Posterior vena cava (tissue), 2 donors: Measurements from ENCODE around the gene THYN1. TPM values are rescaled to one million over a fixed set of nuclear protein-coding genes. Genes with fewer than 3 reads are reported as not detected.

Experiments used
- DNase-seq: peaks from one replicate; pipeline ENCODE4 v3.0.0-alpha.2; 2020; ENCODE audit warnings: low spot score
- intact Hi-C, 2 donors: fragments of 100-400 bp; cut with DNase I; formaldehyde crosslinking; loops; one replicate each; pipeline versions ENCODE4 v1.14.1 to v1.14.2; 2022 to 2023
- total RNA-seq, 2 donors: library from RNA; stranded (reverse); fragmentation: NEBNext Ultra II Directional; extraction: Animal tissue kit (Norgen Biotek cat#: 25700); gene quantifications; one replicate each; pipeline ENCODE4 v1.2.1, GENCODE V29; 2021
- donor health status: DM: yes; HTN: yes; CAD: no.
- donor health status: DM: yes; HTN: yes; CAD: no.

Gene THYN1
- total RNA-seq, 2 donors from 2014 or later = 21.0 to 37.3 TPM

DNA sequence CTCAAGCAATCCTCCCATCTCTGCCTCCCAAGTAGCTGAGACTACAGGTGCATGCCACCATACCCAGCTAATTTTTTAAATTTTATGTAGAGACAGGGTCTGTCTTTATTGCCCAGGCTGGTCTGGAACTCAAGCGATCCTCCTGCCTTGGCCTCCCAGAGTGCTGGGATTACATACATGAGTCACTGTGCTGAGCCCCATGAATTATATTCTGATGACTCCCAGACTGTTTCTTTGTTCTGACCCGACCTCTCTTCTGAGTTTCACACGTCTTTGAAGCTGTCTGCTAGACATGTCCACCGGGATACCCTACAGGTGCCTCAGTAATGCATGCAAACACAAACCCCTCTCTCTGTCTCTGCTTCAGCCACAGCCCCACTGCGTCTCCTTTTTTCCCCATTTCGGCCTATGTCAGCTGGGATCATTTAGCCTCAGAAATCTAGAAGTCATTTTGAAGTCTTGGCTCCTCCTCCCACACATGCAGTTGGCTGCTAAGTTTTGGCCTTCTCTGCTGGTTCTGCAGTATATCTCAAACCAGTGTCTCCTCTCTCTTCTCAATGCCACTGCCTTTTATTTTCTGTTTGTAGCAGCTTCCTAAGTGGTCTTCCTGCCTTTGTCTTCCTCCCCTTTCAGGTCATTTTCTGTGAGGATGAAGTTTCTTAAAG, 23.9 kb downstream of the THYN1 start:
- intact Hi-C loops = no loop called here
- no peak for DNase-seq

DNA sequence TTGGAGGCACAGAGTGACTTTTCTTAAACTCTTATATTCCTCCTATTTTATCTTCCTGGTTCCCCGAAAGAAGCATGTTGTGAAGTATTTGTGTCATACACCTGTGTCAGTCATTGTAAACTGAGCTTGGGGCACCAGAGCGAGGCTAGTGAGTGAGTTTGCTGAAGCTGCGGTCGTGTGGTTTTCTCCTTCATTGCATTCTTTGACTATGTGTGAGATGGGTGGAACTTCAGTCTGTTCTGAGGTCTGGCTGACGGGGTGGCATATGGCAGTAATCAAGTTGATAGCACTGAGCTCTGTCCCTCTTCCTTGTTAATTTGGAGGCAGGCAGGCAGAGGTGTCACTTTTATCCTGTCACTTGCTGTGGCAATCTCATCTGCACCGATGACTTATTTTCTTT, 24.5 kb downstream of the THYN1 start:
- intact Hi-C loops = no loop called here
- no peak for DNase-seq

DNA sequence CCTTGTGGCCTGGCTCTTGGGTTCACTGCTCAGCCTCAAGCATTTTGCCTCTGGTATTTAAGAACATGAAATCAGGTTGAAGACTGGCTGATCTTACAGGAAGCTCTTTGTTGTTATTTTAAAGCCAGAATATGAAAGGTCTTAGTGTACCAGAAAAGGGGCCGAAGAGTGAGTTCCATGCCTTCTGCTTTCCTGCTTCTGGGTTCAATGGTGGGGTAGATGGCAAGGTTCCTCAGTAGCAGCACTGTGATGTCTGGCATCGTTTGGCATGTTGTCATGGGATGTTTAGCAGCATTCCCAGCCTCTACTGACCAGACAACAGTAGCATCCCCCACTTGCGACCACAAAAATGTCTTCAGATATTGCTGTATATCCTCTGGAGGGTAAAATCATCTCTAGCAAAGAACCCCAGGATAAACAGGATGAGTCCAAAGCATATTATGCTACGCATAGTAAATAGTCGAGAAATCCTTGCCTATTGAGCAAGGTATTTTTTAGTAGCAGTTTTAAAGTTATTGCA, 26.3 kb downstream of the THYN1 start:
- intact Hi-C loops = no loop called here

DNA sequence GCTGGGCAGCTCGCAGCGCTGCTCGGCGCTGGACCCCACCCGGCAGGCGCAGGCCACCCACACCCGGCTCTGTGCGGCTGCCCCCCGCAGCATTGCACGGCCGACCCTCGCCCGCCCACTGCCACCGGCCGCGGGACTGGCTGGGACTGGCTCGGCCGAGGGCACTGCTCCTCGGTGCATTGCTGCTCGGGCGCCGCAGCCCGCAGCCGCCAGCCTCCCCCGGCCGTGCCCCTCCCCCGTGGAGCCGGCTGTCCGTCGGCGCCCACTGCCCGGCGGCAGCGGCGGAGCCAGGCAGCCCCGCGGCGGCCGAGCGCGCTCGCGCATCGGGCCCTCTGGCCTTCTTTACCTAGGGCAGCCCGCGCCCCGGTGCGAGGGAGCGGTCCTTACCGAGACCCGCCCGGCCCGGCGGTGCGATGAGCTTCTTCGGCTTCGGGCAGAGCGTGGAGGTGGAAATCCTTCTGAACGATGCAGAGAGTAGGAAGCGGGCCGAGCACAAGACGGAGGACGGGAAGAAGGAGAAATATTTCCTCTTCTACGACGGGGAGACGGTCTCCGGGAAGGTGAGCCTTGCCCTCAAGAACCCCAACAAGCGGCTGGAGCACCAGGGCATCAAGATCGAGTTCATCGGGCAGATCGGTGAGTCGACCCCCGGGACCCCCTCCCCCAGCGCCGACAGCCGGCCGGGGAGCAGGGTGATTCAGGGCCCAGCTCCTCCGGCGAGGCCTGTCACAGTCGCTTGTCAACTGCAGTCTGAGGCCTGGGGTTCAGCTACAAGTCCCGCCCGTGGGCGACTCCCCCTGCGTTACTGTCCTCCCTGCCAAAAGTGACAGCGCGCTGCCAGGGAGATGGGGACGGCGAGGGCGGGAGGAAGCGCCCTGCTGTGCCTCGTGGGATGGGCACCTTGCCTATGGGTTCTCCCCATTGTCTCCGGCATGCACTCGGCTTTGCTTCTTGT, 28.2 kb downstream of the THYN1 start:
- DNase-seq = peak; percentile 90
- intact Hi-C loops = no loop called here

More for the DNA sequence above, 26.3 kb downstream of the THYN1 start:
- no peak for DNase-seq

DNA sequence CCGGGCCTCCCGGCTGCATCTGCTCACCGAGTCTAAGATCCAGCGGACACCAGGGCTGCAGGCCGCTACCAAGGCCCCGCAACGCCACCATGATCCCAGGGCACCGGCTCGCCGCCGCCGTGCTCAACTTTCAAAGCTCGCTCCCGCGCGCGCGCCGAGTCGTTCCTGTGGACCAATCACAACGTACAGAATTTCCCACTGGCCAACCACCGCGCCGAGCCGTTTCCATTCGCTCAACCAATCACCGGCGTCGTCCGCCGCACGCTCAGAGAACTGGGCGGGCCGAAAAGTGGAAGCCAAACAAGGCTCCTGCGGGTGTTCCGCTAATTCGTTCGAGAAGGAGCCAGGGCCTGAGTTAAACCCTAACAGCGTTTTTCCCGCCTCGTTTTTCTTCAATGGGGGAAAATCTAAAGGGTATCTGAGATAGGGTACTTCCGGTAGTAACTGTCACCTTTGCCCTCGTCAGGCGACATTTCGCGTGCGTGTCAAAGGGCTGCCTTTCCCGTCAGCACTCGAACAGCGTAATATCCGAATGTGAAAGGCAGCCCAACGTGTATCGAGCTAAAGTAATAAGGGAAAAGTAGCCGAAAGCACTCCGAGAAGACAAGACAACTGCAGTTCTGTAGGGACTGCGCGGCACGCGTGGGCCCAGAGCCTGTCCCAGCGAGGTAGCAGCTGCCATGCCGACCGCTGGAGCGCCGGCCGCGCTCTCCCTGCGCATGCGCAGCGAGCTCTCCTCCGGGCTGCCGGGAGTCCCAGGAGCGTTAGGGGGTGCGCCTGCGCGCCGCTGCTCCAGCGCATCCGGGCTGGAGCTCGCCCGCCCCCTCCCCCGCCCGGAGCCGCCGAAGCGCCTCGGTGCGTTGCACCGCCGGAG, 29.1 kb downstream of the THYN1 start, which contains the start of the genes NCAPD3 and VPS26B:
Gene NCAPD3 (minus strand): TSS at position 132 of the 874 bp plus-strand sequence. CDS start 41 bp downstream, at position 91.
Gene VPS26B (plus strand): TSS at position 836 of the 874 bp plus-strand sequence. CDS start 452 bp downstream, outside the sequence.
- intact Hi-C loops = no loop called here
- DNase-seq = peak; percentile 99

DNA sequence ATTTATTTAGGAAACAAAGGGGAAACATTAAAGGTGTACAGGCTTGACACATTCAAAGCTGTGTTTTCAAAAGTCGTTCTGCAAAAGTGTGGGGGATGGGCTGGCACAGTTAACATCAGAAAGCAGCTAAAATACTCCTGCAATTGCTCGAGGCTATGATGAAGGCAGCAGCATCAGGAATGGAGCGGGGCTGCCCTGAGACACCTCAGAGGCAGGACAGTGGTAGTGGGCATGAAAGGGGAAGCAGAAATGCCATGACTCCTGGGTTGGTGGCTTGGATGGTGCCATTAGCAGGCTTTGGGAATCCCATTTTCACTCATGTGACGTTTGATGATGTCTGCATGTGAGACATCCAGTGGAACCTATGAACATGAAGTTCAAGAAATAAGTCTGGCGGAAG, 30.0 kb downstream of the THYN1 start:
- intact Hi-C loops = no loop called here
- no peak for DNase-seq

DNA sequence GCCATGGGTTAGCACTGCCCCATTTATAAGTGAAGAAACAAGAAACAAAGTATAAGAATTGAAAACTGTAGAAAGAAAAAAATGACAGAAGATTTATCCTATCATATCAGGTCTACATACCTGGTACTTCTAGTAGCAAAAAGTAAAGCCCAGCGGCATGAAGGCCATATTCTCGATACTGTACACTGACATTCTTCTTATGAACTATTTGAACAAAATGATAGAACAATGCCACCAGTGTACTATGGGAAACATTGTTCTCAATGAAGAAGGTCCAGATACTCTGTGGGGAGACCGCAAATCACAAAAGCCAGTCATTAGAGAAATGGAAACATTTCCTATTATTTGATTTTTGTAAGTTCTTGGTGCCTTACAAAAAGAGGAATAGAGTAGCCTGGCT, 36.3 kb downstream of the THYN1 start:
- intact Hi-C loops = no loop called here
- DNase-seq = no peak

DNA sequence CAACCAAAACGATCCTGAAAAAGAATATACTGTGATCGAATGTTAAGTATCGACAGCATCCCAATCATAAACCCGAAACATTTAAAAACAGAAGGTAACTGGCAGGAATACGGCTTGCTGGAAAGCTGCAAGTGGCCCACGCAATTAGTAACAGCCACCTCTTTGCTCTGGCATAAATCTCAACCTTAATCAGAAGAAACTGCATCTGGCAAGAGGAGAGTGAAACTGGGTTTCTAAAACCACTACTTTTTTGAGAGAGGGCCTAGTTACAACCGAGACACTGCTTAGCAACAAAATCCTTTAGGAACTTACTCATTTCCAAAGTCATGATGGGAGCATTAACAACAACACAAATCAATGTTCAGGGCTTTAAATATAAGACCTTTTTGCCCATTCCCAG, 37.3 kb downstream of the THYN1 start:
- intact Hi-C loops = no loop called here

DNA sequence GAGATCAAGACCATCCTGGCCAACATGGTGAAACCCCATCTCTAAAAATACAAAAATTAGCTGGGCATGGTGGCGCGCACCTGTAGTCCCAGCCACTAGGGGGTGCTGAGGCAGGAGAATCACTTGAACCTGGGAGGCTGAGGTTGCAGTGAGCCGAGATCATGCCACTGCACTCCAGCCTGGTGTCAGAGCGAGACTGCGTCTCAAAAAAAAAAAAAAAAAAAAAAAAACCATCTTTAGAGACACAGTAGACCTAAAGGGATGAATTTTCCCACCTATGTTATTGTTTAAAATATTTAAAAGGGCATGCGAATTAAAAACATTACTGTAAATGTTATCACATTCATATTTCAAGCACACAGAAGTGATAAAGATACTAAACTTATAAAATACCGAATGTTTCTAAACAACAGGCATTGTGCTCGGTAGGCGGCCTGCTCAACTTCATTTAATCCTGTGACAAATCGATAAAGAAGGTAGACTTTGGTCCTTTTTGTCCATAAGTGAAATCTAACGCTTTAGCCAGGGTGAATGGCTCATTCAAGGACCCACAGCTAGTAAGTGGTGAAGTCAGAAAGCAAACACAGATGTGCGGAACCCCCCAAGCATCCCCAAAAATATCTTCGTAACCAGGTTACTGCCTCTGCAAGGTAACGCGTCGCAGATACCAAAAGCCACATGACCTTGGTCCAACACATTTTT, 45.5 kb downstream of the THYN1 start:
- intact Hi-C loops = no loop called here

More for the DNA sequence above, 37.3 kb downstream of the THYN1 start:
- no peak for DNase-seq

DNA sequence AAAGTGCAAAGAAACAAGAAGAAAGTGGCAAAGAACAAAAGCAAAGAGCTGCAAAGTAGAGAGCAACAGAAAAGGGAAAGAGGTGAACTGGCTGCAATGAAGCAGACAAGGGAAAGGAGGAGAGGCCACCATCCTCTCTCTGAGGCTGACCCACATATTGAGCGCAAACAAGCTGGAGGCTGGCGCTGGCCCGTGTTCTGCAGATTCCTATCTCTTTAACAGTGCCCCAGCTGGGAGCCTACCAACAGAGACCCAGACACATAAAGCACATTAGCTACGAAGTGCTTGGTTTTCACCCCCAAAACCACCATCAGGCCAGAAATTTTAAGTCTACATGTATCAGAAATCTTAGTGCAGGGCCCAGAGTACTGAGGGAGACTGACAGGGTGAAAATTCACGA, 47.0 kb downstream of the THYN1 start:
- no peak for DNase-seq
- intact Hi-C loops = no loop called here

More for the DNA sequence above, 45.5 kb downstream of the THYN1 start:
- DNase-seq = peak; percentile 78

DNA sequence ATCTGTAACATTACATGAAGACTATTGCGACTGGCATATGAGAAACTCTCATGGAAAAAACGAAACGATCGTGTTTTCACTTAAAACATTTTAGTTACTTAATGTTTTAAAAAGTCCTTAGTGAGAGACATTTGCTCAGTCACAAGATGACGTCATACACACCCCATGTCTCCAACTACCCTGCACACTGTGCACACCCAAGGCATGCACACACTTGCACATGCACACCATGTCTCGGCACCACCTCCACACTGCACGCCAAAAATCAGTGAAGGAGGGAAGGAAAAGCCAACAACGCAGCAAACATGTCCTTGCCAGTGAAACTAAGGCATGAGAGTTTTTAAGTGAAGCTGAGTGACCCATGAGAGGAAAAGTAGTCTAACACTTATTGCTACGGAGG, 47.4 kb downstream of the THYN1 start:
- intact Hi-C loops = no loop called here
- no peak for DNase-seq

DNA sequence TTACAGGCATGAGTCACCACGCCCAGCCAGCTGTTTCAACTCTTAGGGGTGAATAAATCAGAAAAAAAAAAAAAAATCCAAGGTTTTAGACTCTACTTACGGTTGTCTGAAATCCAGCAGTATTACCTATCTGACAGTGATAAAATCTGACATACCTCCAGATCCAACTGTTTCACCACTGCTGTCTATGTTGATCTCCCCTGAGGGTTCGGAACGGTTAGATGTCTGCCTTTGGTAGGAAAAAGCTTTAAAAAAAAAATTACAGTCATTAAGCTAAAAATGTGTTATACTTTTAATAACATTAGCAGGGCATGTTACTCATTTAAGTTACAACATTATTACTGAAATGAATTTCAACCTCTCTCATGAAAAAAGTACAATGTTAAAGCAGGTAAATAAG, 50.5 kb downstream of the THYN1 start:
- DNase-seq = no peak

DNA sequence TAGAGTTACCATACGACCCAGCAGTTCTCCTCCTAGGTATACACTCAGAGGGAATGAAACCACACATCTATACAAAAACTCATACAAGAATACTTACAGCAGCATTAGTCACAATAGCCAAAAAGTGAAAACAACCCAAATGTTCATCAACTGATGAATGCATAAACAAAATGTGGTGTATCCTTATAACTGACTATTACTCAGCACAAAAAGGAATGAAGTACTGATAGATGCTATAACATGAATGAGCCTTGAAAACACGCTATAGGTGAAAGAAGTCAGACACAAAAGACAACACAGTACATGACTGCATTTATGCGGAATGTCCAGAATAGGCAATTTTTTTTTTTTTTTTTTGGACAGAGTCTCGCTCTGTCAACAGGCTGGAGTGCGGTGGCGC, 52.5 kb downstream of the THYN1 start:
- no peak for DNase-seq
- intact Hi-C loops = no loop called here

More for the DNA sequence above, 50.5 kb downstream of the THYN1 start:
- intact Hi-C loops = no loop called here

DNA sequence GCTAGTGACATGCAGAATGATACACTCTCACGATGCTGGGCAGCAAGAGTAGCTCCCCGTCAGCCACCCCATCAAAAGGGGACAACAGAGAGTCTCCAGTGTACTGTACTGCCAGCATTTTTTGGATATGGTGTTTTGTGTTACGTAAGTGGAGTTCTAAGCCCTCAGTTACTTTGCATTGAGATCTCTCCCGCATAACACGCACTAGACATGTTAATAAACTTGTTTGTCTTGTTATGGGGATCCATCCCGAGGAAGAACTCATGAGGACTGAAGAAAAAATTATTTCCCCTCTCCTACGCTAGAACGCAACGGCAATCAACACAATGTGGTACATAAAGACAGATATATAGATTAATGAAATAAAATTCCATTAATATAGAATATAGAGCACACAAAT, 53.6 kb downstream of the THYN1 start:
- intact Hi-C loops = no loop called here
- DNase-seq = no peak

Other genes with a start within 250 kb of the THYN1 start
- 10 to 100 TPM; 86.6 to 92.2 TPM for gene JAM3, start 184.3 kb downstream of the THYN1 start, total RNA-seq
- gene NCAPD3, start 29.4 kb downstream of the THYN1 start, total RNA-seq = 10 to 100 TPM; 12.6 to 15.2 TPM
- 10 to 100 TPM; 30.7 to 34.1 TPM for gene VPS26B, start 28.7 kb downstream of the THYN1 start, total RNA-seq
- gene ACAD8, start 216 bp upstream of the THYN1 start, total RNA-seq = 10 to 100 TPM; 12.9 to 16.9 TPM
- not detected for gene GLB1L3, start 23.0 kb upstream of the THYN1 start, total RNA-seq
- 1 to 10 TPM; 2.8 to 4.0 TPM for gene GLB1L2, start 78.6 kb upstream of the THYN1 start, total RNA-seq
- gene B3GAT1, start 158.9 kb upstream of the THYN1 start, total RNA-seq = under 1 TPM in 1 of 2 donors, not detected in 1; 0.28 TPM